GM18517 (cell line): ENCODE data around the gene LRRC17.
"Not testable (repeated sequence)": the region's sequence is repeated elsewhere in the genome, so short reads cannot be mapped to it uniquely, and the experiment has no call there.

Experiments used
- ATAC-seq: cut with Tn5 transposase; IDR thresholded peaks from one replicate; pipeline ENCODE4 v1.9.1; 2021; ENCODE audit warnings: mild to moderate bottlenecking, moderate library complexity; ENCODE audit not compliant: unreplicated experiment

Gene LRRC17

DNA sequence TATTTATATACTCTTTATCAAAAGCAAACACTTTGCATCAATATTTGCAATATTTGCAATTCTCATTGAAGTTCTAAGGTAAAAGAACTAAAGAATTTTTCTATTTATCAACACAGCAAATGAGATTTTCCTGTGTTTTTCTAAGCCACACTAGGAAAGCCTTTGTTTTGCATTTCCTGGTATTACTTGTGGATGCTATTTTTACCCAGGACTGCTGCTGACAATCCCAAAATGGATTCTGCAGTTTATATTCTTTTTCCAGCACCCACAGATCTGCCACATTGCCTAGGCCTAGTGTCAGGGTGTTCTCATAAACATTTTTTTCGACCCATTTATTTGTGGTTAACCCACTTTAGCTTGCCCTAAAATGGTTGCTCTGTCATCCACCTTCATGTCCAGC lies 25.9 kb downstream of the LRRC17 start:
- no peak for ATAC-seq

DNA sequence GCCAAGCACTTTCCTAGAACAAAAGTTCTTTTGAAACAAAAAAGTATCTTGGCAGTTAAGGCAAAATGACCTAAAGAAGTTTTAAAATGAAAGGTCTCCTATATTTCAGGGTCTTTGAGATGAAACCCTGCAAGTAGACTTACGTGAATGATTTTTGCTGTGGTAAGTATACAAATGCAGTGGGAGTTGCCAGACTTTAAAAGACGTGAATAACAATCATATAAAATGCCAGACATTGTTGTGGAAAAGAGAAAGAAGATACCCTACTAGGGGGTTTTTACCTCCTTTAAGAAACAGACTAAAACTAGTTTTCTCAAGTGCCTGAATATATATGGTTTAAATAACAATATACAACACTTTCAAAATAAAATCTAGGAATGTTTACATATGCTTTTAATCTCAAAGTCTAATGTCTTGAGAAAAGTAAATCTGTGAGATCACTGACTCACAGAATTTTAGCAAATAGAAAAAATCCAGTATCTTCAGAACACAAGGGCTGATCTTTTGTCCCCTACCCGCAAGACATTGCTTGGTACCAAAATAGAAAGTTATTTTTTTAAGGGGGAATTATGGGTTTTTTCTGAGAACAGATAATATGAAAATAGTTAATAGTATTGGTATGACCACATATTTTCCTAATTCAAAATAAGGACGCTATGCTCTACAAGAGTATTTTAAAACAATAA lies 29.5 kb downstream of the LRRC17 start:
- no peak for ATAC-seq

DNA sequence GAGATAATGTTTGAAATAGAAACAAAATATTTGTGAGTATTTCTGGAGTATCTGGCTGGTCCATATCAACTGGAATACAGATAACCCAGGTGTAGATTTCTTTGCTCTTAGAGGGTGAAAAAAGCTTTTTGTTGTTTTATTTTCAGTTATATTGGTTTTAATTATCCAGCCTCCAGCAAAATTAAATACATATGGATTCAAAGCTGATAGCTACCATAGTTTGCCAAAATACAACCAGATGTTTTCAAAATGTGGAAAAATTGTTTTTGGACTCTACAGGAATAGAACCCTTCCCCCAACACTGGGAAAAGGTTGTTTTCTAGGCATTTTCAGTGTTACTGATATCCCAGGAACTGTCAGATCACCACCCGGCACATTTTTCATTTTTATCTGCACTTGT lies 30.1 kb downstream of the LRRC17 start:
- ATAC-seq: no peak

DNA sequence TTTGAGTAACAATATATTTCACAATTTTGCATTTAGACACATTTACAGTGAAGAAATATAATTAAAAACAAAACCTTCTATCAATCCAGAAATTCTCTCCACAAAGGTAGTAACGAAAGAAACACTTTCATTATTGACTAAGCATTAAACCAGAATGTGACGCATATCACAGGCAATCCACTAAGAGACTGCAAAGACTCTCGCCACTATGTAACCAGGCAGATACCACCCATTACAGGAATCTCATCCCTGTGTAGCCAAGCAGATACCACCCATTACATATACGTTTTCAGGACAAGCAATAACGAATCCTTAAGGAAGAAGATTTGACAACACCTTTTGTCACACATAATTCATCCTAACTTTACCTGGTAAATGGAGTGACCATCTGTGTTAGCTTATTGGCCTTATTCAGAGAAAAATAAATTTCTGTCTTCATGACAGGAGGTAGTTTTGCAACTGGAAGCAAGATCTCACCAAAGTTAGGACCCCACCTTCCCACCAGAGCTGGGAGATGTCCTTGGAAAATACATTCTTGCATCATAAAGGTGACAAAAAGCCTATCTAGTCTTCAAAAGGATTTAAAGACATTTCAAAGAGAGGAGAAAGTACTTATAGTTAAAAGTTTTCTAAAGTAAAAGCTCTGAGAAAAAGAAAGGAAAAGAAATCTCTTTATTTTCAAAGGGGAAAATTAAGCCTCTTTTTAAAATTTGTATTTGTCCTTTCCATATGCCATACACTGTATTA lies 30.8 kb downstream of the LRRC17 start:
- ATAC-seq: no peak

DNA sequence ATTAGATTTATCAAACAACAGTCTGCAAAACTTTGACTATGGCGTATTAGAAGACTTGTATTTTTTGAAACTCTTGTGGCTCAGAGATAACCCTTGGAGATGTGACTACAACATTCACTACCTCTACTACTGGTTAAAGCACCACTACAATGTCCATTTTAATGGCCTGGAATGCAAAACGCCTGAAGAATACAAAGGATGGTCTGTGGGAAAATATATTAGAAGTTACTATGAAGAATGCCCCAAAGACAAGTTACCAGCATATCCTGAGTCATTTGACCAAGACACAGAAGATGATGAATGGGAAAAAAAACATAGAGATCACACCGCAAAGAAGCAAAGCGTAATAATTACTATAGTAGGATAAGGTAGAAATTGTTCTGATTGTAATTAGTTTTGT lies 31.4 kb downstream of the LRRC17 start:
- no peak for ATAC-seq

DNA sequence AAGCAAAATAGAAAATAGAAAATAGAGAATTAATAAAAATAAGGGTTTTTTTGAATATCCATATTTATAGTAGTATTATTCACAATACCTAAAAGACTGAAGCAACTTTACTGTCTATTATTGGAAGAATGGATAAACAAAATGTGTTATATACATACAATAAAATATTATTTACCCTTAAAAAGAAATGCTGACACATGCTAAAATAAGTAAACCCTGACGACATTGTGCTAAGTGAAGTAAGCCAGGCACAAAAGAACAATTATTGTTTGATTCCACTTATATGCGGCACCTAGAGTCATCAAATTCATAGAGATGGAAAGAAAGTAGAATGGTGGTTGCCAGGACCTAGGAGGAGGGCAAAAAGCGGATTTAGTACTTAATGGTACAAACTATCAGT lies 39.0 kb downstream of the LRRC17 start:
- ATAC-seq: no peak

DNA sequence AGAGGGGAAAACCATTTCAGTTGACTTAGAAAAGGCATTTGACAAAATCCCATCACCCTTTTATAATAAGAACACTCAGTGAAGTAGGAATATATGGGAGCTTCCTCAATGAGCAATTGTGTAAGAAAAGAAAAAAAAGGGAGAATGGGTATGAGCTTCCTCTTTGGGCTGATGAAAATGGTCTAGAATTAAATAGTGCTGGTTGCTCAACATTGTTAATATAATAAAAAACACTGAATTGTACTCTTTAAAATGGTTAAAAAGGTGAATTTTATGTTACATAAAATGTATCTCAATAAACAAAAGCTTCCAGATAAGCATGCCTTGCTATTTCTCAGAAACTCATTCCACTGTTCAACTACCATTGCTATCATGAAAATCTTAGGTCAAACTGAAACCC lies 40.6 kb downstream of the LRRC17 start:
- ATAC-seq: no peak

DNA sequence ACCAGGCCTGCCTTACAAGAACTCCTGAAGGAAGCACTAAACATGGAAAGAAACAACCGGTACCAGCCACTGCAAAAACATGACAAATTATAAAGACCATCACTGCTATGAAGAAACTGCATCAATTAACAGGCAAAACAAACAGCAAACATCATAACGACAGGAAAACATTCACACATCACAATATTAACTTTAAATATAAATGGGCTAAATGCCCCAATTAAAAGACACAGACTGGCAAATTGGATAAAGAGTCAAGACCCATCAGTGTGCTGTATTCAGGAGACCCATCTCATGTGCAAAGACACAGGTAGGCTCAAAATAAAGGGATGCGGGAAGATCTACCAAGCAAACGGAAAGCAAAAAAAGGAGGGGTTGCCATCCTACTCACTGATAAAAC lies 41.6 kb downstream of the LRRC17 start:
- not testable (repeated sequence) for ATAC-seq

DNA sequence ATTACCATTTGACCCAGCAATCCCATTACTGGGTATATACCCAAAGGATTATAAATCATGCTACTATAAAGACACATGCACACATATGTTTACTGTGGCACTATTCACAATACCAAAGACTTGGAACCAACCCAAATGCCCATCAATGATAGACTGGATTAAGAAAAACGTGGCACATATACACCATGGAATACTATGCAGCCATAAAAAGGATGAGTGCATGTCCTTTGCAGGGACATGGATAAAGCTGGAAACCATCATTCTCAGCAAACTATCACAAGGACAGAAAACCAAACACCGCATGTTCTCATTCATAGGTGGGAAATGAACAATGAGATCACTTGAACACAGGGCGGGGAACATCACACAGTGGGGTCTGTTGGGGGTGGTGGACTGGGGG lies 45.2 kb downstream of the LRRC17 start:
- ATAC-seq: not testable (repeated sequence)

DNA sequence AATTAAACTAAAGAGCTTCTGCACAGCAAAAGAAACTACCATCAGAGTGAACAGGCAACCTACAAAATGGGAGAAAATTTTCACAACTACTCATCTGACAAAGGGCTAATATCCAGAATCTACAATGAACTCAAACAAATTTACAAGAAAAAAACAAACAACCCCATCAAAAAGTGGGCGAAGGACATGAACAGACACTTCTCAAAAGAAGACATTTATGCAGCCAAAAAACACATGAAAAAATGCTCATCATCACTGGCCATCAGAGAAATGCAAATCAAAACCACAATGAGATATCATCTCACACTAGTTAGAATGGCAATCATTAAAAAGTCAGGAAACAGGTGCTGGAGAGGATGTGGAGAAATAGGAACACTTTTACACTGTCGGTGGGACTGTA lies 49.2 kb downstream of the LRRC17 start:
- ATAC-seq: not testable (repeated sequence)

DNA sequence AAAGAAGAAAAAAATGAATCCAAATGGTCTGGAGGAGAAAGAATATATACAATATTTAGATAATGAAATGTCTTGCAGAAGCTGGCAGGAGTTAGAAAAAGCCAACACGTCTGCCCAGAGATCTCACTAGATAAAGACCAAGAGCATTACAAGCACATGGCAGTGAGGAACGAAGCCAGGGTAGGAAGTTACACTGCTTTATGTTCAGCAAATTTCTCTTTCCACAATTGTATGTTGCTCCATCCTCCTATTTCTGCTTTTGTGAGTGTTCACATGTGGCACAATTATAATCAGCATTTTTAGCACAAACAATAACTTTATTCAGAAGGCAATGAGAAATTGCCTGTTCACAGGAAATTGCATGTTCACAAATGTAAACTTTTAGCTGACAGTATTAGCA lies 53.7 kb downstream of the LRRC17 start:
- ATAC-seq: no peak

DNA sequence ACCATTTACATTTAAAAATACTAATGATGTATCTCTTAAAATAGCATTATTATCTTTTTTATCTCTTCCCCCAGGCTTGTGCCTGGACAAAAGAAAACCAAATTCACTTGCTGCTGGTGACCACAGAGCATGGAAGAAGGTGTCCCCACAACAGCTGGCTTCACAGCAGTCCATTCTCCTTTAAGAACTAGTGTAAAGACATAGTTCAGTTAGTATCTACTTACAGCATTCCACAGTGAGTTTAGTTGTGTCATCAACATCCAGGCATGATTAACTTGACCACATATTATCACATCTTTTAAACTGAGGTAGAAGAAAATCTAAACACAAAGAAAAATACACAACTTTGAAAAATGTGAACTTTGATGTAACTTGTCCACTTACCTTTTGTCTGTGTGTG lies 55.0 kb downstream of the LRRC17 start:
- ATAC-seq: no peak

DNA sequence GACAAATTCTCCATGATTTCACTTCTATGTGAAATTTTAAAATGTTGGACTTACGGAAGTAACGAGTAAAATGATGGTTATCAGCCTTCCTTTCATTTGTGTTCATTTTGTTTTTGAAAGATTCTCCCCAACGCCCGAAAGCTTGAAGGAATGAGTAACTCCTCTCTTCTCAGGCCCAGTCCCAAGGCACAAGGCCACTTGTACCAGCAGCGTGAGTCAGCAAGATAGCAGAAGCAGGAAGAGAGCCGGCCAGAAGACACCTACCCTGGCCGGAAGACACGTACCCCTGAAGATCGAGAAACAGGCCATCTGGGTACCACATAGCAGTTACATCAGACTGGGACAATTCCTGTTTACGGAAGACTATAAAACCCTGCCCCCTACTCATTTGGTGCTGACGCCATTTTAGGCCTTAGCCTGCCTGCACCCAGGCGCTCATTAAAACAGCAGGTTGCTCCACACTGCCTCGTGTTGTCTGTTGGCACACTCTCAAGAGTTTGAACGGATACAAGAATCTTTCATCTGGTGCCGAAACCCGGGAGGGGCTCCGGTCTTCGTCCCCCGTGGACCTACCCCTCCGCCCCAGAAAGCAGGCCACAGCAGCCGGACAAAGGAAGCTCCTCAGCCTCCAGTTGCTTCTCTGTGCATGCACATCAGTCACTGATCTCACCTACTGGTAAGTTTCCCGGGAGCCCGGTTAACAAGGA lies 60.4 kb downstream of the LRRC17 start:
- no peak for ATAC-seq

DNA sequence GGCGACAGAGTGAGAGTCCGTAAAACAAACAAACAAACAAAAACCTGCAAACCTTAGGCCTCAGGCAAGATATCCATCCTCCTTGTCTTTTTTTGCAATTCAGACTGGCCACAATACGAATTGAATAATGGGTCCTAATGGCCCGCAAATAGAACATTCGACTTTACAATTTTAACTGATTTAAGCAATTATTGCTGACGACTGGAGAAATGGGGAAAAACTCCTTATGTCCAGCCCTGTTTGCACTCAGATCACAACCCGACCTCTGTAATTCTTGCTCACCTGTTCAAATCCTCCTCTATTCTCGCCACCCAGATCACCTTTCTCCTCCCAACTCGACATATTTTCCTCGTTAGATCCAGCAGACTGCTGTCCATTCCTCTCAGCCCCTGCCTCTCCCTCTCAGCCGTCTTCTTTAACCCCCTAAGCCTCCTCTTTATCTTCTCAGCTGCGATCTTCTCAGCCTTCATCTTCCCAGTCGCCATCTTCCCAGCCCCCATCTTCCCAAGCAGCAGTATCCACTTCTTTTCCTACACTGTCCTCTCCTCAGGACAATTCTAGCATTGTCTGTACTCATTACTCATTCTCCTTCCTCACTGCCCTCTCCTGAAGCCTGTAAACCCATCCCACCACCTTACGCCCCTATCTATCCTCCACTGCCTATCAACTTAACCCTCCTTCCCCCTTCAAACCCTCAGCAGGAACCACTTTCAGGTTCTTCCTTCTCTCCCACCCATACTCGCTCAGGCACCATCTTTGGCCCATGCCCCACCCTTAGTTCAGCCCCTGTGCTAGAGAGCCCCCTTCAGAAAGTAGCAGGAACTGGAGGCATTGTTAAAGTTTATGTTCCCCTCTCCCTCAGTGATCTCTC lies 61.8 kb downstream of the LRRC17 start:
- ATAC-seq: no peak

DNA sequence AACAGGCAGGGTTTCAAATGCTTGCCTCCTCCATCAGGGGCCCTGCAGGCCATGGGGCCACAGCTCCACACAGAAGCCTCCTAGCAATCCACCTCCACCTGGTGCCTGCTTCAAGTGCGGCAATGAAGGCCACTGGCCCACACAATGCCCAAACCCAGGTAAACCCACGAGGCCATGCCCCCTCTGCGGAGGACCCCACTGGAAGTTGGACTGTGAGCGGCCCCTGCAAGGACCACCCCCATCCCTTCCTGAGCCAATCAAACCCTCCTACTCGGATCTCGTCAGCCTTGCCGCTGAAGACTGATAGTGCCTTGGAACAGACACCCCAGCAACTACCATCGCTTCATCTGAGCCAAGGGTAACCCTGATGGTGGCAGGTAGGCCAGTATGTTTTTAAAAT lies 63.1 kb downstream of the LRRC17 start:
- no peak for ATAC-seq

DNA sequence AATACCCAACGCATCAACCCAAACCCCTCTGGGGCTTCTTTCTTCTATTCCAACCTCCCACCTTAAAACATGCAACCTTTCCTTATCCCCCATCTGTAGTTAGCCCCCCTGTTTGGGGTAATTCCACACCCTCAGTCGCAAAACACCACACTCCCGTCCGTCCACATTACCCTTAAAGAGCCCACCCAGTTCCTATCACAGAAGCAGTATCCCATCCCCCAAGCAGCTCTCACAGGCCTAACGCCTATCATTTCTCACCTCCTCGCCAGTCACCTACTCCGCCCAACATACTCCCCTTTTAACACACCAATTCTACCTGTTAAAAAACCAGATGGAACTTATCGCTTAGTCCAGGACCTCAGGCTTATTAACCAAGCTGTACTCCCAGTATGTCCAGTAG lies 63.7 kb downstream of the LRRC17 start:
- ATAC-seq: no peak

DNA sequence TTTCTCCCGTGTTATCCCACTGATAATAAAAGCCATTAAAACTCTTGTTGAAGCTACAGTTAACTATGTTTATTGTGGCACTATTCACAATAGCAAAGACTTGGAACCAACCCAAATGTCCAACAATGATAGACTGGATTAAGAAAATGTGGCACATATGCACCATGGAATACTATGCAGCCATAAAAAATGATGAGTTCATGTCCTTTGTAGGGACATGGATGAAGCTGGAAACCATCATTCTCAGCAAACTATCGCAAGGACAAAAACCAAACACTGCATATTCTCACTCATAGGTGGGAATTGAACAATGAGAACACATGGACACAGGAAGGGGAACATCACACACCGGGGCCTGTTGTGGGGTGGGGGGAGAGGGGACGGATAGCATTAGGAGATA lies 64.8 kb downstream of the LRRC17 start:
- not testable (repeated sequence) for ATAC-seq

DNA sequence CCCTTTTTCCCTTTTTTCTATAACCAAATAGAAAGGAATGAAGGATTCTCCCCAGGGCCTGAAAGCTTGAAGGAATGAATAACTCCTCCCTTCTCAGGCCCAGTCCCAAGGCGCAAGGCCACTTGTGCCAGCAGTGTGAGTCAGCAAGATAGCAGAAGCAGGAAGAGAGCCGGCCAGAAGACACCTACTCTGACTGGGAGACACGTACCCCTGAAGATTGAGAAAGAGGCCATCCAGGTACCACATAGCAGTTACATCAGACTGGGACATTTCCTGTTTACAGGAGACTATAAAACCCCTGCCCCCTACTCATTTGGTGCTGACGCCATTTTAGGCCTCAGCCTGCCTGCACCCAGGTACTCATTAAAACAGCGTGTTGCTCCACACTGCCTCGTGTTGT lies 65.5 kb downstream of the LRRC17 start:
- ATAC-seq: no peak

DNA sequence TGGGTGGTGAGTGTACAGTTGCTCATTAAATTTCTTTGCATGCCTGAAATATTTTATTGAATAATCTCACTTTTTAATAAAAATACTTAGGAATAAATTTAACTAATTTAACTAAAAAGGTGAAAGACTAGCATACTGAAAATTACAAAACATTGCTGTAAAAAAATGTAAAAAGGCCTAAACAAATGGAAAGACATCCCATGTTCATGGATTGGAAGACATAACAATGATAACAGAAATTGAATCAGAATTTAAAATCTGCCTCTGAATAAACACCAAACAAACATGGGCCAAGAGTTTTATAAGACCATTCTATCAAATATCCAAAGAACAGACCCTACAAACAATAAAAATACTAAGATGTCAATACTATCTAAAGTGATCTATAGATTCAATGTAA lies 66.9 kb downstream of the LRRC17 start:
- ATAC-seq: no peak

DNA sequence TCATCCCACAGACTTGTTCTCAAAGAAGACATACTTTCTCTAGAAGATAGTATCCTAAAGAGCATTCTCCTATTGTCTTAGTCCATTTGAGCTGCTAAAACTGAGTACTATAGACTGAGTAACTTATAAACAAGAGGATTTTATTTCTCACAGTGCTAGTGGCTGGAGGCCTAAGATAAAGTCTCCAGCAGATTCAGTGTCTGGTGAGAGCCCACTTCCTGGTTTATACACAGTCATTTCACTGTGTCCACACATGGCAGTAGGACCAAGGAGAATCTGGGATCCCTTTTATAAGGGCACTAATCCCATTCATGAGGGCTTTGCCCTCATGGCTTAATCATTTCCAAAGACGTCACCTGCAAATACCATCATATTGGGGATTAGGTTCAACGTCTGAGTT lies 68.7 kb downstream of the LRRC17 start:
- no peak for ATAC-seq

DNA sequence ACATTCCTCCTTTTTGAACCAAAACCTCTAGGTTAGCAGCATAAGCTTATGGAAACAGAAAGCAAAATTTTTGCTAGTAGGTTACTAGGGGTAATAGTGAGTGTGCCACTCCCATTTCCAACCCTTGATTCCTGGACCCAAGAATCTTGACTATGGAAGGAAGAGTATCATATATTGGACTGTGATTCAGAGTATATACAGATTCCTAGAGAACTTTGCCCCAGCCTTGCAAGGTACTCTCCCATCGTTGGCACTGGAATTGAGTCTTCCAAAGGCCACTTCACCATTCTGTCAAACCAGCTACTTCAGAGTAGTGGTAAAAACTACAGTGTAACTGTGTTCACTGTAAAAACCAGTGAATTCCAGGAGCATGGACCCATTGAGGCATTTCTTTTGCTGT lies 69.4 kb downstream of the LRRC17 start:
- no peak for ATAC-seq
